HCEC 1CT (cell line): Measurements from ENCODE around the gene FOXRED1.

ENCODE experiments used
- DNase-seq: peaks from one replicate; pipeline ENCODE4 v3.0.0-alpha.2; 2017

FOXRED1 gene

DNA sequence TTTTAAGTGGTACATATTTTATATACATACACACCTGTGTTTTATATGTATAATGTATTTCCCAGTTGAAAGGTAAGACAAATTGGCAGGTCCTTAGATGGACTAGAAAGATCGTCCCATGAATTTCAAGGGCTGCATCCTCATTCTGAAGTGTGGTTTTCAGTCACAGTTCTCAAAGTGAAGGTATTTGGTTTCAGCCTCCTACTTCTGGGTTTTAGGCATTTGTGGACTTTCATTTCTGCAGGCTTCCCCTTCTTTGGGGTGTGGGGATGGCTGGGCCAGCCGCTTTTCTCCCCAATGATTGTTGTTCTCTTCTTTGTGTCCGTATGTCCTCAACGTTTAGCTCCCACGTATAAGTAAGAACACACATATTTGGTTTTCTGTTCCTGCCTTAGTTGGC lies 44.9 kb downstream of the FOXRED1 start:
- DNase-seq, result no peak

DNA sequence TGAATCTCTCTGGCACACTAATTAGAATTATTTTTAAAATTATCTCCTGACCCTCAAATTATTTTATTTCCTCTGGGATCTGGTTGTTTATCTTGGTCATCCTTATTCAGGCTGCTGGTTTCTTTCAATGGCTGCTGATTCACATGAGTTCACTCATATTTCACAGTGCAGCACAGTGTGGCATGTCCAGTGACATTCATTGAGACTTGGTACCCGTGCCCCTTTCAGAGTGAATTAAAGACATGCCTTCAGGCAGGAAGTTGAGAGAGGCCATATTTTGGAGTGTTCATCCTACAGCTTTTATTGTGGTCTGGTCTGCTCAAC lies 48.4 kb downstream of the FOXRED1 start:
- DNase-seq, result peak; percentile 27

DNA sequence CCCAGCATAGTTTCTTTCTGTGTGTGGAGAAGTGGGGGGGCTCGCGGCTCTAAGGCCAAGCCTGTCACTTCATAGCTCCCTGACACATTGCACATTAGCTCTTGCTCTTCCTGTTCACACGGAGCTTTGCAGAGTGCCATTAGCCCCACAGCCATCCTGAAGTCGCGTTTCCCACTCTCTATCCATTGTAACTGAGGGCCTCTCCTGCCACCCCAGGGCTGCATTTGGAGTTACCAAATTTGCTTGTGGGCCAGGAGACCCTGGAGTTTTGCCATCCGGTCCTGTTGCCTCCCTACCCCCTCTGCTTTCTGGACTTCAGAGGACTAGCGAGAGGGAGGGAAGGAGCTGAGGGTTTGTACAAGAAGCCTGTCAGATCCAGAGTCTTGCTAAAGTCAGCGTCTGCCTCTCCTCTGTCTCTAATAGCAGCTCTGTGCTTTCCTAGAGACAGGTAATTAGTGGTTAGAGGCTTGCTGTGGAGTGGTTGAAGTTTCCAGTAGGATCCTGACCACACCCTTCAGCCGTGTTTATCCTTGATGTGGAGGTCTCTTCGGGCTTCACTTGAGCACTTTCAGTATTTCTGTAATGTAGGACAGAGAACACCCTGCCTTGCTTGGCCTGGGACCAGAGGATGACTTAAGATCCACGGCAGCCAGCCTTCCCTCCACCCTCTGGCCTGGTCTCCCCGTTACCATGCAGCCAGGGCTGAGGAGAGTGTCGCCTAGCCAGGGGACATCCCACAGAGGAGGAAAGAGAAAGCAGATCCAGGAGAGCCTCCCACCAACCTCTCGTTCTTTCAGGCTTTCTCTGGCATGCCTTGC lies 49.0 kb downstream of the FOXRED1 start:
- DNase-seq, result peak; percentile 65

DNA sequence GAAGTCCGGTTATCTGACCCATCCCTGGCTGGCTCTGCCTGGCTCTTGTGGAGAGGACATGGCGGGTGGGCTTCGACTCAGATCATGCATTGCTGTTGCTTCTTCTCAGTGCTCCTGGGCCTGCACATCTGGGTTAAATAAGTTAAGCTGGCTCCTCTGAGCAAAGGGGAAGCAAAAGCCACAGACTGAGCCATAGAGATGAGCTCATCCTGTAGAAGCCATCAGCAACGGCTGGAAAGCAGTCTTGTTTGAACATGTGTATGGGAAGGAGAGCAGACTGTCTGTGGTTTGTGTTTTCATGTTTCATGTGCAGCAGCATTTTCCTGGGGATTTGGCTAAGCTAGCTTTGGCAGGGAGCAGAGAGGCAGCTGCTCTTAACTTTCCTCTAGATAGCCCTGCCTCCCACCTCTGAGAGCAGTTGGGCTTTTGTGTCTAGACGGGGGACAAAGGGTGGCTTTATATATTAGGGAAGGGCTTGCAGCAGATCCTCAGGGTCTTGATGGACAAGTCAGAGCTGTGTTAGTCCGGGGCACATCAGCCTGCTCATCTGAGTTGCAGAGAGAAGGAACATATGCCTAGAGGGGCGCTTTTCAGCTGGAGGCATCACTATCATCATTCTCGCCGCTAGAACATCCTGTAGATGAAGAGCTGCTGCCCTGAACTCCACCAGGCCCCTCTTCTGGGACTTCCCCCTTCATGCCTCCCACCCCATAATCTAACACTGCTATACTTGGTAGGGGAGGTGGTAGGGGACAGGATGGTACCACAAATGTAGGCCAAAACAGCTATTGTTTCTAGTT lies 49.8 kb downstream of the FOXRED1 start:
- peak; percentile 95 for DNase-seq

DNA sequence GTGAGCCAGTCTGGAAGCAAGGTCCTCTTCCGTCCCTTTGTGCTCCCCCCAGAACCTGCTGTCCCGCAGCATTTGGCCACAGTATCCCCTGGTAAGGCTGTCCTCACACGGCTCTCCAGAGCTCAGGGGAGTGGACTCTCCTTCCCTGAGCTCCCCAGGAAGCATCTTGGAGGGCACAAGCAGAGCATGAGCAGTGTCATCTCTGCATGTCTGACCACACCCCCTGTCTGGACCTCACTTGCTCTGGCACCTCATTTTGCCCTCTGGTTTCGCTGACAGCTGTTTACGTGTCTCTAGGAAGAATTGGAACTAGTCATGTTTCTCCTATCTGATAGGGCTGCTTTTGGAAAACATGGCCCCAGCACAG lies 50.4 kb downstream of the FOXRED1 start:
- no peak for DNase-seq

DNA sequence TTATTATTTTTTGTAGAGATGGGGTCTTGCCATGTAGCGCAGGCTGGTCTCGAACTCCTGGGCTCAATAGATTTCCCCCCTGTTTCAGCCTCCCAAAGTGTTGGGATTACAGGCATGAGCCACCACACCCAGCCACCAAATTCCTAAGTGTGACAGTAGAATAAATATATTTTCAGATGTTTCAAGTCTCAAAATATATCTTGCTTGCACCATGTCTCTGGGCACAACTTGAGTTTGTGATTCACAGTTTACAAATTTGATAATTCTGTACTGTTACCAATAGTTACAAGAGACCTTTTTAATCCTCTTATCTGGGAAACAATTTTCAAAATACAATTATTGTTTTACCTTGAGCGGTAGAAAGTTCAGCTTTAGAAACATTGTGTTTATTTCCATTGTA lies 54.0 kb downstream of the FOXRED1 start:
- no peak for DNase-seq

DNA sequence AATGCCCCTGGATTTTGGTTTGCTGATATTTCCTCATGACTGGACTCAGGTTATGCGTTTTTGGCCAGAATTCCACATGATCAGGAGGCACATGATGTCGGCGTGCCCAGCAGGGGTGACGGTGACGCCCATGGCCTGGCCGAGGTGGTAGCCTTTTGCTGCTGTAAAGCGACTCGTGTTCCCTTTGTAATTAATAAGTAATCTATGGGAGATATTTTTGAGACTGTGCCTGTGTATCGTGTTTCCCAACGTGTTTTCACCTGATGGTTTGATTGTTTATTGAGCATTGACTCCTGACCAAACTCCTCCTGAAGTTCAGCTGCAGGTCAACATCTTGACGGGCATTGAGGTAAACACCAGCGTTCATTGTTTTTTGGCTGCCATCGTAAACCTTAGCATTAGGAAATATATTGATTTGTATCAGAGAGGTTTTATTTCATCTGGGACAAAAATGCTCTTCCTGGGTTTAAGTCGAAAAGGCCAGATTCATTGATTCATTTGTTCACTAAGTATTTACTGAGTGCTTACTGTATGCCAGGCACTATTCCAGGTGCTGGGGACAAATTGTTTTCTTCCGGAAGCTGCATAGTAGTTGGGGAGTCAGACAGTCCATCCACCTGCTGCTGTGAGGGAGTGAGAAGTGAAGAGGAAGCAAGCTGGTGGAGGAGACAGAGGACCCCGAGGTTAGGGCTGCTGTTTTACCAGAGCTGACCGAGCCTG lies 58.5 kb downstream of the FOXRED1 start:
- DNase-seq, result no peak
